Activated naive CD8-positive, alpha-beta T cell treated with anti-CD3 and anti-CD28 coated beads for 36 hours (primary cell): ENCODE measurements around the gene SLC25A21. TPM values are rescaled to one million over a fixed set of nuclear protein-coding genes. Genes with fewer than 3 reads are reported as not detected.

Source experiments
- DNase-seq: peaks from one replicate; pipeline ENCODE4 v3.0.0; 2021
- H3K27ac Mint-ChIP-seq: one replicate; pipeline ENCODE4 v1.8.0; 2022; ENCODE audit warnings: mild to moderate bottlenecking, moderate library complexity, mixed read lengths
- H3K27me3 Mint-ChIP-seq: one replicate; pipeline ENCODE4 v1.8.0; 2022; ENCODE audit warnings: mild to moderate bottlenecking, mixed read lengths
- H3K36me3 Mint-ChIP-seq: one replicate; pipeline ENCODE4 v1.8.0; 2021; ENCODE audit warnings: mild to moderate bottlenecking, mixed read lengths
- H3K4me1 Mint-ChIP-seq: one replicate; pipeline ENCODE4 v1.8.0; 2021; ENCODE audit warnings: mixed read lengths
- H3K4me3 Mint-ChIP-seq: one replicate; pipeline ENCODE4 v1.8.0; 2022; ENCODE audit warnings: mild to moderate bottlenecking, moderate library complexity, mixed read lengths
- H3K9me3 Mint-ChIP-seq: one replicate; pipeline ENCODE4 v1.8.0; 2022; ENCODE audit warnings: mixed read lengths
- total RNA-seq, 2 experiments: library from RNA; stranded (reverse); gene quantifications; one replicate each; pipeline ENCODE4 v1.2.3, GENCODE V29; 2021

SLC25A21 gene
- total RNA-seq, 2 experiments from 2014 or later: not detected

- no peaks in the 10 kb centered on the region for H3K4me1 Mint-ChIP-seq
- no peak for DNase-seq
- no peaks in the 10 kb centered on the region for H3K9me3 Mint-ChIP-seq
- H3K27me3 Mint-ChIP-seq: no peaks in the 10 kb centered on the region
- H3K4me3 Mint-ChIP-seq: no peak overlapping the region
- H3K27ac Mint-ChIP-seq: no peak overlapping the region
- H3K36me3 Mint-ChIP-seq: no peaks in the 10 kb centered on the region
These were observed 32.2 kb downstream of the SLC25A21 start for GRCh38 chr14:37140176-37140575.

- Mint-ChIP-seq H3K27me3 (no peaks in the 10 kb centered on the region), H3K9me3 (no peaks in the 10 kb centered on the region), H3K27ac (no peak overlapping the region), H3K4me3 (no peak overlapping the region), H3K4me1 (no peaks in the 10 kb centered on the region), H3K36me3 (no peaks in the 10 kb centered on the region)
- DNase-seq: no peak
These were observed 32.7 kb downstream of the SLC25A21 start for GRCh38 chr14:37139710-37140109.

GRCh38 chr14:37138898-37139297 is 33.5 kb downstream of the SLC25A21 start:
- H3K9me3 Mint-ChIP-seq: no peaks in the 10 kb centered on the region
- no peaks in the 10 kb centered on the region for H3K36me3 Mint-ChIP-seq
- H3K27ac Mint-ChIP-seq: no peak overlapping the region
- H3K4me3 Mint-ChIP-seq: no peak overlapping the region
- DNase-seq: no peak
- H3K4me1 Mint-ChIP-seq: no peaks in the 10 kb centered on the region
- no peaks in the 10 kb centered on the region for H3K27me3 Mint-ChIP-seq

- Mint-ChIP-seq H3K27me3 (no peaks in the 10 kb centered on the region), H3K4me1 (no peaks in the 10 kb centered on the region), H3K9me3 (no peaks in the 10 kb centered on the region), H3K4me3 (no peak overlapping the region), H3K27ac (no peak overlapping the region), H3K36me3 (no peaks in the 10 kb centered on the region)
- no peak for DNase-seq
These were observed 39.0 kb downstream of the SLC25A21 start for GRCh38 chr14:37133284-37133913.

- Mint-ChIP-seq H3K27ac (no peak overlapping the region), H3K4me1 (no peaks in the 10 kb centered on the region)
These were observed 41.2 kb downstream of the SLC25A21 start for GRCh38 chr14:37131205-37131604.

GRCh38 chr14:37129047-37129446 is 43.4 kb downstream of the SLC25A21 start:
- Mint-ChIP-seq H3K4me3 (no peak overlapping the region), H3K27me3 (no peaks in the 10 kb centered on the region), H3K9me3 (no peaks in the 10 kb centered on the region), H3K36me3 (no peaks in the 10 kb centered on the region), H3K27ac (no peak overlapping the region), H3K4me1 (no peaks in the 10 kb centered on the region)
- DNase-seq: no peak

More at GRCh38 chr14:37131205-37131604, 41.2 kb downstream of the SLC25A21 start:
- Mint-ChIP-seq H3K9me3 (no peaks in the 10 kb centered on the region), H3K4me3 (no peak overlapping the region), H3K27me3 (no peaks in the 10 kb centered on the region), H3K36me3 (no peaks in the 10 kb centered on the region)
- DNase-seq: no peak

GRCh38 chr14:37124614-37125013 is 47.8 kb downstream of the SLC25A21 start:
- no peak for DNase-seq
- no peak overlapping the region for H3K4me3 Mint-ChIP-seq
- no peaks in the 10 kb centered on the region for H3K9me3 Mint-ChIP-seq
- no peaks in the 10 kb centered on the region for H3K4me1 Mint-ChIP-seq
- no peak overlapping the region for H3K27ac Mint-ChIP-seq
- H3K27me3 Mint-ChIP-seq: no peaks in the 10 kb centered on the region
- H3K36me3 Mint-ChIP-seq: no peaks in the 10 kb centered on the region

GRCh38 chr14:37122919-37123639 is 49.3 kb downstream of the SLC25A21 start:
- no peak for DNase-seq
- Mint-ChIP-seq H3K36me3 (no peaks in the 10 kb centered on the region), H3K27me3 (no peaks in the 10 kb centered on the region), H3K4me1 (no peaks in the 10 kb centered on the region), H3K9me3 (peaks cover 2% of the 10 kb centered on the region), H3K27ac (no peak overlapping the region), H3K4me3 (no peak overlapping the region)

GRCh38 chr14:37122288-37122687 is 50.1 kb downstream of the SLC25A21 start:
- no peak overlapping the region for H3K27ac Mint-ChIP-seq
- no peak overlapping the region for H3K4me3 Mint-ChIP-seq
- H3K4me1 Mint-ChIP-seq: no peaks in the 10 kb centered on the region
- no peak for DNase-seq
- H3K9me3 Mint-ChIP-seq: peaks cover 5% of the 10 kb centered on the region
- H3K27me3 Mint-ChIP-seq: no peaks in the 10 kb centered on the region
- H3K36me3 Mint-ChIP-seq: no peaks in the 10 kb centered on the region

- Mint-ChIP-seq H3K4me1 (no peaks in the 10 kb centered on the region), H3K4me3 (no peak overlapping the region)
These were observed 53.6 kb downstream of the SLC25A21 start for GRCh38 chr14:37118673-37119366.

GRCh38 chr14:37116933-37117849 is 55.2 kb downstream of the SLC25A21 start:
- Mint-ChIP-seq H3K27me3 (no peaks in the 10 kb centered on the region), H3K27ac (no peak overlapping the region), H3K4me3 (no peak overlapping the region), H3K36me3 (no peaks in the 10 kb centered on the region), H3K9me3 (peaks cover 5% of the 10 kb centered on the region), H3K4me1 (no peaks in the 10 kb centered on the region)
- DNase-seq: no peak

More at GRCh38 chr14:37118673-37119366, 53.6 kb downstream of the SLC25A21 start:
- Mint-ChIP-seq H3K9me3 (peaks cover 5% of the 10 kb centered on the region), H3K36me3 (no peaks in the 10 kb centered on the region), H3K27me3 (no peaks in the 10 kb centered on the region), H3K27ac (no peak overlapping the region)
- DNase-seq: no peak

- H3K9me3 Mint-ChIP-seq: peaks cover 5% of the 10 kb centered on the region
- no peak overlapping the region for H3K27ac Mint-ChIP-seq
- DNase-seq: no peak
- no peaks in the 10 kb centered on the region for H3K4me1 Mint-ChIP-seq
- no peaks in the 10 kb centered on the region for H3K36me3 Mint-ChIP-seq
- H3K4me3 Mint-ChIP-seq: no peak overlapping the region
- no peaks in the 10 kb centered on the region for H3K27me3 Mint-ChIP-seq
These were observed 57.0 kb downstream of the SLC25A21 start for GRCh38 chr14:37115406-37115805.

GRCh38 chr14:37114559-37114958 is 57.8 kb downstream of the SLC25A21 start:
- no peak overlapping the region for H3K27ac Mint-ChIP-seq

GRCh38 chr14:37114002-37114401 is 58.4 kb downstream of the SLC25A21 start:
- DNase-seq: no peak
- Mint-ChIP-seq H3K4me1 (no peaks in the 10 kb centered on the region), H3K27me3 (no peaks in the 10 kb centered on the region), H3K27ac (no peak overlapping the region), H3K9me3 (peaks cover 5% of the 10 kb centered on the region), H3K4me3 (no peak overlapping the region), H3K36me3 (no peaks in the 10 kb centered on the region)

More at GRCh38 chr14:37114559-37114958, 57.8 kb downstream of the SLC25A21 start:
- Mint-ChIP-seq H3K36me3 (no peaks in the 10 kb centered on the region), H3K4me3 (no peak overlapping the region), H3K27me3 (no peaks in the 10 kb centered on the region), H3K9me3 (peaks cover 5% of the 10 kb centered on the region), H3K4me1 (no peaks in the 10 kb centered on the region)
- no peak for DNase-seq

- peaks cover 5% of the 10 kb centered on the region for H3K9me3 Mint-ChIP-seq
- no peaks in the 10 kb centered on the region for H3K4me1 Mint-ChIP-seq
- peaks cover 1% of the 10 kb centered on the region for H3K36me3 Mint-ChIP-seq
- H3K27ac Mint-ChIP-seq: no peak overlapping the region
- no peaks in the 10 kb centered on the region for H3K27me3 Mint-ChIP-seq
- H3K4me3 Mint-ChIP-seq: no peak overlapping the region
- no peak for DNase-seq
These were observed 74.3 kb downstream of the SLC25A21 start for GRCh38 chr14:37098132-37098531.
